NCI-H146 treated with DMSO at 0.1 percent for 48 hours (cell line): Measurements from ENCODE around the gene ACVR2B.

Experiments
- DNase-seq: peaks from one replicate; lab custom pipeline; 2025; ENCODE audit not compliant: unreplicated experiment; lab: John Stamatoyannopoulos, UW

Gene ACVR2B

GRCh38 chr3:38480930-38481329, 27.2 kb downstream of the ACVR2B start:
- no peak for DNase-seq

GRCh38 chr3:38482951-38483350, 29.3 kb downstream of the ACVR2B start:
- no peak for DNase-seq

- DNase-seq = no peak
Observed at GRCh38 chr3:38487323-38487722, 33.6 kb downstream of the ACVR2B start.

- no peak for DNase-seq
Observed at GRCh38 chr3:38488949-38489348, 35.3 kb downstream of the ACVR2B start.

GRCh38 chr3:38489766-38490165, 36.1 kb downstream of the ACVR2B start:
- DNase-seq = no peak

GRCh38 chr3:38490281-38491030, 36.8 kb downstream of the ACVR2B start:
- DNase-seq = no peak

- no peak for DNase-seq
Observed at GRCh38 chr3:38491215-38491614, 37.5 kb downstream of the ACVR2B start.

GRCh38 chr3:38493031-38493430, 39.3 kb downstream of the ACVR2B start:
- DNase-seq = no peak

- DNase-seq = peak; percentile 71
Observed at GRCh38 chr3:38496131-38496910, 42.6 kb downstream of the ACVR2B start, which contains the start of gene EXOG. TSS of gene EXOG (plus strand) at chr3:38496340. CDS start at chr3:38496368, 28 bp downstream.

GRCh38 chr3:38497031-38497430, 43.3 kb downstream of the ACVR2B start:
- DNase-seq = no peak

- DNase-seq = no peak
Observed at GRCh38 chr3:38500688-38501417, 47.2 kb downstream of the ACVR2B start.

GRCh38 chr3:38507120-38507519, 53.4 kb downstream of the ACVR2B start:
- no peak for DNase-seq

- DNase-seq = no peak
Observed at GRCh38 chr3:38509732-38510131, 56.0 kb downstream of the ACVR2B start.

GRCh38 chr3:38510631-38511030, 56.9 kb downstream of the ACVR2B start:
- no peak for DNase-seq

- DNase-seq = no peak
Observed at GRCh38 chr3:38511546-38511945, 57.9 kb downstream of the ACVR2B start.

- DNase-seq = no peak
Observed at GRCh38 chr3:38515367-38515766, 61.7 kb downstream of the ACVR2B start.

GRCh38 chr3:38516669-38517068, 63.0 kb downstream of the ACVR2B start:
- DNase-seq = no peak

- no peak for DNase-seq
Observed at GRCh38 chr3:38519000-38519399, 65.3 kb downstream of the ACVR2B start.

- no peak for DNase-seq
Observed at GRCh38 chr3:38519651-38520050, 66.0 kb downstream of the ACVR2B start.

GRCh38 chr3:38521391-38521987, 67.8 kb downstream of the ACVR2B start:
- peak; percentile 27 for DNase-seq

- DNase-seq = no peak
Observed at GRCh38 chr3:38522002-38522401, 68.3 kb downstream of the ACVR2B start.
